GM21423 (cell line): ENCODE data around the gene ZNF750.

Experiments
- ATAC-seq: cut with Tn5 transposase; IDR thresholded peaks from one replicate; pipeline ENCODE4 v1.9.1; 2021; ENCODE audit warnings: mild to moderate bottlenecking, moderate library complexity; ENCODE audit not compliant: unreplicated experiment

ZNF750 gene

GRCh38 chr17:82839617-82840292 lies at the start of gene ZNF750:
ZNF750 (minus strand) TSS chr17:82840022; CDS start chr17:82832454, 7,568 bp downstream.
- no peak for ATAC-seq

- no peak for ATAC-seq
Observed at GRCh38 chr17:82888583-82889495, 49.0 kb upstream of the ZNF750 start.

- ATAC-seq = no peak
Observed at GRCh38 chr17:82887255-82888164, 47.7 kb upstream of the ZNF750 start.

GRCh38 chr17:82884970-82885353 lies 45.1 kb upstream of the ZNF750 start:
- no peak for ATAC-seq

GRCh38 chr17:82884341-82884969 lies 44.6 kb upstream of the ZNF750 start:
- no peak for ATAC-seq

- no peak for ATAC-seq
Observed at GRCh38 chr17:82883419-82884031, 43.7 kb upstream of the ZNF750 start.

- ATAC-seq = no peak
Observed at GRCh38 chr17:82882715-82883418, 43.0 kb upstream of the ZNF750 start.

- no peak for ATAC-seq
Observed at GRCh38 chr17:82881900-82882714, 42.3 kb upstream of the ZNF750 start.

- ATAC-seq = no peak
Observed at GRCh38 chr17:82881324-82881823, 41.6 kb upstream of the ZNF750 start.

GRCh38 chr17:82880620-82881323 lies 41.0 kb upstream of the ZNF750 start:
- ATAC-seq = no peak

- no peak for ATAC-seq
Observed at GRCh38 chr17:82879241-82879640, 39.4 kb upstream of the ZNF750 start.

- ATAC-seq = no peak
Observed at GRCh38 chr17:82878527-82878926, 38.7 kb upstream of the ZNF750 start.

- no peak for ATAC-seq
Observed at GRCh38 chr17:82876602-82877379, 37.0 kb upstream of the ZNF750 start.

- ATAC-seq = no peak
Observed at GRCh38 chr17:82876149-82876548, 36.3 kb upstream of the ZNF750 start.

GRCh38 chr17:82875407-82875856 lies 35.6 kb upstream of the ZNF750 start:
- ATAC-seq = no peak

GRCh38 chr17:82874011-82874835 lies 34.4 kb upstream of the ZNF750 start:
- no peak for ATAC-seq
